GM21526 (cell line): ENCODE results near the gene CDH13.

Source experiments
- ATAC-seq: cut with Tn5 transposase; IDR thresholded peaks from one replicate; pipeline ENCODE4 v1.9.1; 2021; ENCODE audit warnings: moderate library complexity; ENCODE audit not compliant: unreplicated experiment, low FRiP score

The CDH13 gene

DNA sequence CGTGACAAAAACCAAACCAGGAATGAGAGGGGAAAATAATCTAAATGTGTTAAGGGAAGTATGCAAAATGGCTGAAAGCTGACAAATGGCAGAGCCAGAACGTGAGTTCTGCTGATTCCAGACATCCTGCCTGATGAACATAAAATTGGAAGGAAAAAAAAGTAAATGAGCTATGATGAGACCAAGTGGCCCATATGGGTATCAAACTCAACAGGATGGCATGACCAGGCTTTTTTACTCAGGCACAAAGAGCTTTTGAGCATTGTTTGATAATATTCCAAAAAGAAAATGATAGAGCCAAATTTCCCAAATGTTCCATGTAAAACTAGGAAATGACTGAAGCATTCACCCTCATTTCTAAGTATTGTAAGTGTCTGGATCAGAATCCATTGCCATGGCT is 449.2 kb downstream of the CDH13 start:
- no peak for ATAC-seq

DNA sequence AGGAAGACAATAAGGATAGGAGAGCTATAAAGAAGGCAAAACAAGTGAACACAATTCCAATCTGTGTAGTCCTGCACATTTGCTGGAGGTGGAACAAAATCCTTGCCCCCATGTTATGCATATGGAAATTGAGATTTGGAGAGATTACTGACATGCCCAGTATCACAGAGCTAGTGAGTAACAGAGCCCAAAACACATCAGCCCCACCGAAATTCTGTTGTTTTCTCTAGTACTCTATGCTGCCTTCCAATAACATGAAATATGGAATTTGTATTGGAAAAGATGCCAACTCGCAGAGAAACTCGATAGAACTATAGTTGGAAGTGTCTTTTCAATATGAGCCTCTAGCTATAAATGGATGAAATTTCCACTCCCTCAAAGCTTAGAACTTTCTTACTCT is 456.6 kb downstream of the CDH13 start:
- ATAC-seq: no peak

DNA sequence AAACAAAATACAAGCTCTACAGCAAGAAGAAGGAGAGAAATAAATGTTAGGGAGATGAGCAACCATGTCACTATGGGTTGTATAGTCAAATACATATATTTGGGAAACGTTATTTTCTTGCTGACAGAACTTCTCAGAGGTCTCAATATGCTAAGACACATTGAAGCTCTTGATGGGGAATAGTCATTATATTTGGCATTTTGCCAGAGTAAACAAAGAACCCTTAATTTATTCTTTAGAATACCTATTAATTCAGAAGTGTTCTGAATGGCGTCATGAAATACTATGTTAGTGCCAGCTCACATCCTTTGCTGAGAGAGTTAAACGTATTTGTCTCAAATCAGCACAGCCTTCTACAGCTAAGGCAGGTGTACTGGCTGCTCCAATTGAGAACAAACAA is 458.9 kb downstream of the CDH13 start:
- no peak for ATAC-seq

DNA sequence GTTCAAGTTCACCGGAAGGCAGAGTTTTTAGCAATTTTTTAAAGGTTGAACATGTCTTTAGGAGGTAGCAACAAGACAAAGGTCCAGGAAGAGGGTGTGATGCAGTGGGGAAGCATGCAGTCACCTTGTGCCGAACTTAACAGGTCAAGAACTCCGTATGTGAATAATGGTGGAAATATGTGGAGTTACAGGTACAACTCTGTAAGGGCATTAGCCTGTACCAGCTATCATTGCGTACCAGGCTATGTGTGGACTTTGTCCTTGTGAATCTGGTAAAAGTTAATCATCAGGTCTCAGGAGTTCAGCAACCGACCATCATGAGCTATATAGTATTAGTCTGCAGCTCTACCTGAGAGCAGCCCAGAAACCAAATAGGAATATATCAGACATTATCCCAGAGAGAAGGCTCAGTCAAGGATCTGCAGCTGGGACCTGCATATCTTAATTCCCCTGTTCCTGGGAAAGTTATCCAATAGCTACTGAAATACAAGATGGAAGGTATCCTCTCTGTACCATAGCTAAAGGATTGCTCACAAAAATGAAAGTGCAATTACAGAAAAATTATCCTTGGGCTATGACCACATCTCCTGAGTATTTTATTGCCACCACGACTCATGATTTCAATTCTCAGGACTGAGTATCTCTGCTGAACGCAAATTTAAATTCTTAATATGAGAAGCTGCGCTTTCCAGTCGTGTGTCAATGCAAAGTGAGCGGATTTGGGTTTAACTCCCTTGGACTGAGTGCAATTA is 469.3 kb downstream of the CDH13 start:
- ATAC-seq: no peak

DNA sequence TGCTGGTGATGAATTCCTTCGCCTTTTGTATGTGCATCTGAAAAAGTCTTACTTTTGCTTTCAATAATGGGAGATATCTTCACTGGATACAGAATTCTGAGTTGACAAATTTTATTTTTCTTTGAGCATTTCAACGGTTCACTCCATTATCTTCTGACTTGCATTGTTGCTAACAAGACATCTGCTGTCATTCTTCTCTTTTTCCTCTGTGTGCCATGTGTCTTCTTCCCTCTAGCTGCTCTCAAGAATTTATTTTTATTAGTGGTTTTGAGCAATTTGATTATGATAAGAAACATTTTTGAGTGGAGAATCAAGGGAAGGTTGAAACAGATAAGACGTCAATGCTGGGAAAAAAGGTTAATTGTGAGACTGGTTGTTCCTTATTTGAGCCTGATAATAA is 471.8 kb downstream of the CDH13 start:
- no peak for ATAC-seq

DNA sequence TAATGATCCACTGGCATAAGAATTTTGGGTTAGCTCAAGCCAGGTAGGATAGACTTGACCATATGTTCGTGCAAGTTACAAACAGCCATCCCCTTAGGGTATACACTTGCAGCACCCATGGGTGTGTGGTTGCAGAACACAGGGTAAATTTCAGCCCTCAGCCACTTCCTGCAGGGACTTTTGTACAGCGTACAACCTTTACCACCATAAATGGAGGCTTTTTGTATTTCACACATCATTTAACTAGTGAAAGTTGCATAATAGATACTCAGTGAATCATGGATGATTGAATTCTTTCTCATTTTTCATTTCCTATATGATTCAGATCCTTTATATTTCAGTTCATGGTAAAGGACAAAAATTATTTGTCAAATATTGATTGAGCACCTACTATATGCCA is 473.9 kb downstream of the CDH13 start:
- no peak for ATAC-seq

DNA sequence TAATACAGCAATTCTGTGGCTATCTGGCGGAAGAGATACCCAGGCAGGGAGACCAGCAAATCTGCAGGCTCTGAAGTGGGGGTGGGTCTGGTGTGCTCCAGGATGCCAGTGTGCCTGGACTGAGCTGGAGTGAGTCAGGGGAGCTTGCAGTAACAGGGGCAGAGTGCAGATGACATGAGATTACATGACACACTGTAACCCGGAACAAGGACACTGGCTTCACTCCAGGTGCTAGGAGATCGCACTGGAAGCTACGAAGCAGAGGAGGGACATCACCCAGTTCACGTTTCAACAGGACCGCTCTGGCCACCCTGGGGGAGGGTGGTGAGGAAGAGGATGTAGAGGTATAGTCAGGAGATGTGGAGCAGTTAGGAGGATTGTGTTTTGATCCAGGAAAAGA is 475.6 kb downstream of the CDH13 start:
- ATAC-seq: no peak

GRCh38 chr16:83105279-83106077 is 478.7 kb downstream of the CDH13 start:
- no peak for ATAC-seq

GRCh38 chr16:83109490-83110125 is 482.8 kb downstream of the CDH13 start:
- no peak for ATAC-seq

DNA sequence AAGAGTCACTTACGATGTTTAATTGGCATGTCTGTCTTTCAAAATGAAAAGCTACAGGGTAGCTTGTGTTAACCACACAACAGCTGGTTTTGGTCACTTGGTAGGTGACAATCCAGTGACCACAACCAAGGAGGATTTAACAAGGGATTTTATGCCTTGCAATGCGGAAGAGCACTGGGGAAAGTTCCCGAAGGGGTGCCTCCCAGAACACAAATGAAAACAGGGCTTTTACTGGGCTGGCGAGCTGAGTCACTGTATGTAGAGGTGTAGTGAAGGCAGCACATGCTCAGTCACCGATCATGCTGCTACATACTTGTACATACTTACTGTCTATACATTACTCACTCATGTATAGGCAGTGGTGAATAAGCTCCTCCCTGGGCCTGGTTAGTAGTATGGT is 483.5 kb downstream of the CDH13 start:
- no peak for ATAC-seq

DNA sequence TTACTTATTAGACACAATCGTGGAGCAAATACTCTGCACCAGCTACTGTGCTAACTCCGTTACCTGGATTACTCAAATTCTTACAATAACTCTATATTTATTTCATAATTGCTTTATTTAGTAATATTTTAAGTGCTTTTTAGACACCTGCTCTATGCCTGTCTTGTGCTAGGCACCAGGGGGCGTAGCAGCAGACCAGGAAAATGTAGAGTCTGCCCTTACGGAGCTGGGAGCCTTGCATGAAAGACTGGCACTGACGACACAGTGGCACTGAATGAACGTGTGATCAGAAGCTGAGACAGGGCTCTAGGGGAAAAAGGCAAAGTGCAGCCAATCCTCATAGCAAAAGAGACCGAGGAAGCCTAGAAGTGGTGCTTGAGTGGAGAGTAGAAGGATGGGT is 486.5 kb downstream of the CDH13 start:
- no peak for ATAC-seq

GRCh38 chr16:83113811-83114210 is 487.0 kb downstream of the CDH13 start:
- ATAC-seq: no peak

DNA sequence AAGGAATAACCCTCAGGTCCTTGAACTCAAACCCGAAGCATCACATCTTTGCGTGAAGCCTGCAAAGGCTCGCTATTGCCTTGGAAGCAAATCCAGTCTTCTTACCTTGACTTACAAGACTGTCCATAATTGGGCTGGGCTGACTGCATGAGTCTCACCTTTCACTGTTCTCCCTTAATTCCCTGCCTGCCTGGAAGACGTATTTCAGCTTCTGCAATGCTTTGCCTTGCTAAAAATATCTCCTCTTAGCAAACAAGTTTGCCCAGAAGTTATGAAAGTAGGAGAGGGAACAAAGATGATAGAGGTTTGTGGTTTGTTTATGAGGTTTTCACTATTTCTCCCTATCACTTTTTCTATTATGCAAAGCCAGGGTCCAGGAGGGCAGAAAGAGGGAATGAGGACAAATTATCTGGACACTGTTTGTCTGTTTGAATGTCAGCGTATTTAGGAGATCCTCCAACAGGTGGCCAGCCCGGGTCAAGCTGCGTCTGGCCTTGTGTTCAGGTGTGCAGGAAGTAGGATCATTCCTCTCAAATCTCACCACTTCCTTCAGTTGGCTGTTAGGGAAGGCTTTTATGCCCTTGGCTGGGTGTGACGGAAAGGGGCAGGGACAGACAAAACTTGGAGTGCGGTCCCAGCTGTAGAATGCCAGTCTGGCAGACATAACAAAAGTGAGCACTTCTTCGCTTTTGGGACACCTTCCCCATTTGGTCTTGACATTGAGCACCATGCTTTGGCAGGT is 488.9 kb downstream of the CDH13 start:
- no peak for ATAC-seq

DNA sequence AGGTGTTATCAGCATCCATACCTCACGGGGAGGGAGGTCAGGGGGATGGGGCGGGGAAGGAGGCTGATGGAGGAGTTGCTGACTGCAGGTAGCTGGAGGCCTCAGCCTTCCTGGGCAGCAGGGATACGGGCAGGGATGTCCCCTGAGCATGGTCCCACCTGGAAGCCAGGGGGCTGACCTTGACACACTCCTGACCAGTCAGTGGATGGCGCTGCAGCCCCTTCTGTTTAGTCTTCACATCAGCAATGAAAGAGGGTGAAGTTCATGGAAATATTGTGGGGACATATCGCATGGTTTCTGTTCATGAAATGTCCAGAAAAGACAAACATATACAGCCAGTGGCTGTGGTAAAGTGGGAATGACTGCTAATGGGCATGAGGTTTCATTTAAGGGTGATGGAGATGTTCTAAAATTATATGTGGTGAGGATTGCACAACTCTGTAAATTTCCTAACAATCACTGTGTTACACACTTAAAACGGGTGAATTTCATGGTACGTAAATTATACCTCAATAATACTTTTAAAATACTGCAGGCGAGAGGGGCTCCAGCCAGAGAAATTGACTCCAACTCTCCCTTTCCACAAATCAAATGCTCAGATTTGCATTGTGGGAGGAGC is 489.6 kb downstream of the CDH13 start:
- ATAC-seq: no peak

DNA sequence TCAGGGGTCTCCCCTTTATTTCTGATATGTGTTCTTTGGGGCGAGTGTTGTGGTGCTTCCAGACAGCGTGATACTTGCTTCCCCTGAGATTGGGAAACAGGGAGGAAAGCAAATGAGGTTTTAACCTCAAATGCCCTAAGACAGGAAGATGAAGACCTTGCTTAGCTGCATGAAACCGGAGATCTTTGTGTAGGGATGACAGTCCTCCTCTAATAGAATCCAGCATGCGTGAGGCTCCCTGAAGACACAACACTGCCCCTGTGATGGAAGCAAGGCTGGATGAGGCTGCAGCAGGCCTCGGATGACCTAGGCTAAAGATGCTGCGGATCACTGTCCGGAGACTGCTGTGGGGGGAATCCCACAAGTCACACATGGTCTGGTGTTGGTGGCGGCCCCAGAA is 491.0 kb downstream of the CDH13 start:
- ATAC-seq: no peak

DNA sequence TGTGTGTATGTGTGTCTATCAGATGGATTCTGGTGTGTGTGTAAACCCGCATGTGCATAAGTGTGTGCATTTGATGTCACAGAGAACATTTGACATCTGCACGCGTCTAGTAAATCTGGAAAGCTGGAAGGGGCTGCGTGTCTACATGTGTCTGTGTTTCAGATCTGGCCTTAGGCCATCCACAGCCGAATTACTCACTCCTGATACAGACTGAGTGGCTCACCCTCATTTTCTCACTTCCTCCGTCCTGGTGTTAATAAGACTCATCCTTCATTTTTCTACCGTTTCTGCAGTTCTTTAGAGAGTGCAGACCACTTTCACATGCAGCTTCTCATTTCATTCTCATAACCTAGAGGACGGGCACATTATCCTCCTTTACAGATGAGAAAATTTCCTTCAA is 491.6 kb downstream of the CDH13 start:
- no peak for ATAC-seq

- ATAC-seq: no peak
Observed at GRCh38 chr16:83125999-83126568, 499.3 kb downstream of the CDH13 start.

GRCh38 chr16:83128041-83128440 is 501.3 kb downstream of the CDH13 start:
- no peak for ATAC-seq

- no peak for ATAC-seq
Observed at GRCh38 chr16:83130039-83130438, 503.3 kb downstream of the CDH13 start.

GRCh38 chr16:83134638-83135037 is 507.9 kb downstream of the CDH13 start:
- ATAC-seq: no peak
